H1 (cell line): ENCODE data around the gene TTC34. TPM values are rescaled to one million over a fixed set of nuclear protein-coding genes. Genes with fewer than 3 reads are reported as not detected.

Experiments
- EP300 ChIP-seq, 2 experiments: IDR thresholded peaks; 1 replicate in 1 of 2; 2 replicates in 1 of 2; pipeline ENCODE4 v1.6.1; 2011 to 2012; ENCODE audit warnings: low read depth in 2 of 2, low read length in 2 of 2, mild to moderate bottlenecking in 2 of 2, borderline replicate concordance in 1 of 2, inconsistent platforms in 1 of 2, moderate library complexity in 1 of 2
- KDM1A ChIP-seq: fragments of 200-600, 300-600 bp; sonication (generic); IDR thresholded peaks from 2 replicates; pipeline ENCODE4 v1.7.1; 2016; ENCODE audit warnings: mild to moderate bottlenecking, low read length, borderline replicate concordance
- KDM5A ChIP-seq: fragments of 200-600 bp; IDR thresholded peaks from 2 replicates; pipeline ENCODE4 v1.7.1; 2012; ENCODE audit warnings: mild to moderate bottlenecking, low read length, inconsistent platforms, mixed read lengths
- NANOG ChIP-seq: IDR thresholded peaks from 2 replicates; pipeline ENCODE4 v1.6.1; 2011; ENCODE audit warnings: low read length, low read depth, mild to moderate bottlenecking, inconsistent platforms; ENCODE audit not compliant: insufficient read depth, poor library complexity, severe bottlenecking
- POLR2A ChIP-seq, 2 experiments: IDR thresholded peaks; 1 replicate in 1 of 2; 2 replicates in 1 of 2; pipeline ENCODE4 v1.6.1; 2011; ENCODE audit warnings: low read depth in 2 of 2, low read length in 2 of 2, mild to moderate bottlenecking in 2 of 2; ENCODE audit errors: control extremely low read depth in 1 of 2
- SAP30 ChIP-seq: fragments of 300-600 bp; sonication (generic); IDR thresholded peaks from 2 replicates; pipeline ENCODE4 v1.7.1; 2012; ENCODE audit warnings: low read length, moderate library complexity, mild to moderate bottlenecking, inconsistent platforms; ENCODE audit not compliant: insufficient read depth, insufficient replicate concordance
- TBP ChIP-seq: IDR thresholded peaks from 2 replicates; pipeline ENCODE4 v1.6.1; 2011; ENCODE audit warnings: low read depth, low read length, improper control_type of control experiment
- TCF12 ChIP-seq: IDR thresholded peaks from 2 replicates; pipeline ENCODE4 v1.6.1; 2011; ENCODE audit warnings: low read depth, mild to moderate bottlenecking, low read length
- polyA plus RNA-seq, 7 experiments: library from polyadenylated mRNA; depleted of rRNA in 3 of 7; stranded (reverse) in 5 of 7; unstranded in 2 of 7; fragments of >200 nt in 5 of 7; fragments of 200-250 nt in 2 of 7; gene quantifications; 1 replicate in 5 of 7; 2 replicates in 1 of 7; 4 replicates in 1 of 7; pipeline versions ENCODE4 v1.2.1 to v1.2.3, GENCODE V29; 2011 to 2013; ENCODE audit warnings: missing spikeins in 2 of 7, mixed read lengths in 2 of 7
- total RNA-seq: library from RNA; stranded (reverse); fragmentation: NEBNext Ultra II Directional; extraction: Animal tissue kit (Norgen Biotek cat#: 25700); gene quantifications from 2 replicates; pipeline ENCODE4 v1.2.1, GENCODE V29; 2021
- TF ChIP-seq, protein P1 (sequence below): fragments of 300-600 bp; sonication (generic); IDR thresholded peaks from 2 replicates; pipeline ENCODE4 v1.7.1; 2012; ENCODE audit warnings: low read length, moderate library complexity, mild to moderate bottlenecking, inconsistent platforms; ENCODE audit not compliant: insufficient replicate concordance
- TF ChIP-seq, protein P2 (sequence below): IDR thresholded peaks from 2 replicates; pipeline ENCODE4 v1.6.1; 2011; ENCODE audit warnings: low read depth, mild to moderate bottlenecking, low read length; ENCODE audit not compliant: insufficient read depth

Gene TTC34
- total and polyA plus RNA-seq, 2 of the 8 experiments (the other 6 are each of a cell fraction or from before 2014, with no cell fraction given): 0.23 to 0.50 TPM

DNA sequence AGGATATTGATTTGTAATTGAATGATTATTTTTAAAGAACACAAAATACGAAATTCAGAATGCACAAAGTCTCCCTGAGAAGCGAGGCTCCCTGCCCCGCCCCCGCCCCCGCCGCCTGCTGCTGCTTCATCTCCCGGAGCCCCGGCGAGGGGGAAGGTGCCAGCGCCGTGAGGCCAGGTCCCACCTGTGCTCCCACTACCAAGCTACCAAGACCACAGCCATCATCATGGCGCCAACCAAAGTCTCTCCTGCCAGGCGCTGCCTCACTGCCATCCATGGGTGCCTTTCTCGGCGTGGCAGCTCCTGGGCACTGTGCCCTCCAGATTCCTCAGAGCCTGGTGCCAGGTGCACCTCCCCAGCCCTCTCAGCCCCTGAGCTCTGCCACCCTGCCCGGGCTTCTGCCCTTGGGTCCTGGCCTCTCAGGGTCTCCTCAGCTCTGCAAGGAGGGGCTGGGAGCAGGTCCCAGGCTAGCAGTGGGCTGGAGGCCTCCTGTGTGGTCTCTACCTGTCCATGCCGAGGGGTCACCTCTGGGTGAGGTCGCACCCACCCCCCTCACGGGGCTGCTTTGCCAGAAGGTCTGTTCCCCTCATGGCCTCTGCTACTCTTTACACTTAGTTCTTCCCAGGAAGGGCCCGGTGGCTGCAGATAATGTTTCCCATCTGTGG lies 29.4 kb upstream of the TTC34 start (continued):
- TF ChIP-seq, protein P1, sequence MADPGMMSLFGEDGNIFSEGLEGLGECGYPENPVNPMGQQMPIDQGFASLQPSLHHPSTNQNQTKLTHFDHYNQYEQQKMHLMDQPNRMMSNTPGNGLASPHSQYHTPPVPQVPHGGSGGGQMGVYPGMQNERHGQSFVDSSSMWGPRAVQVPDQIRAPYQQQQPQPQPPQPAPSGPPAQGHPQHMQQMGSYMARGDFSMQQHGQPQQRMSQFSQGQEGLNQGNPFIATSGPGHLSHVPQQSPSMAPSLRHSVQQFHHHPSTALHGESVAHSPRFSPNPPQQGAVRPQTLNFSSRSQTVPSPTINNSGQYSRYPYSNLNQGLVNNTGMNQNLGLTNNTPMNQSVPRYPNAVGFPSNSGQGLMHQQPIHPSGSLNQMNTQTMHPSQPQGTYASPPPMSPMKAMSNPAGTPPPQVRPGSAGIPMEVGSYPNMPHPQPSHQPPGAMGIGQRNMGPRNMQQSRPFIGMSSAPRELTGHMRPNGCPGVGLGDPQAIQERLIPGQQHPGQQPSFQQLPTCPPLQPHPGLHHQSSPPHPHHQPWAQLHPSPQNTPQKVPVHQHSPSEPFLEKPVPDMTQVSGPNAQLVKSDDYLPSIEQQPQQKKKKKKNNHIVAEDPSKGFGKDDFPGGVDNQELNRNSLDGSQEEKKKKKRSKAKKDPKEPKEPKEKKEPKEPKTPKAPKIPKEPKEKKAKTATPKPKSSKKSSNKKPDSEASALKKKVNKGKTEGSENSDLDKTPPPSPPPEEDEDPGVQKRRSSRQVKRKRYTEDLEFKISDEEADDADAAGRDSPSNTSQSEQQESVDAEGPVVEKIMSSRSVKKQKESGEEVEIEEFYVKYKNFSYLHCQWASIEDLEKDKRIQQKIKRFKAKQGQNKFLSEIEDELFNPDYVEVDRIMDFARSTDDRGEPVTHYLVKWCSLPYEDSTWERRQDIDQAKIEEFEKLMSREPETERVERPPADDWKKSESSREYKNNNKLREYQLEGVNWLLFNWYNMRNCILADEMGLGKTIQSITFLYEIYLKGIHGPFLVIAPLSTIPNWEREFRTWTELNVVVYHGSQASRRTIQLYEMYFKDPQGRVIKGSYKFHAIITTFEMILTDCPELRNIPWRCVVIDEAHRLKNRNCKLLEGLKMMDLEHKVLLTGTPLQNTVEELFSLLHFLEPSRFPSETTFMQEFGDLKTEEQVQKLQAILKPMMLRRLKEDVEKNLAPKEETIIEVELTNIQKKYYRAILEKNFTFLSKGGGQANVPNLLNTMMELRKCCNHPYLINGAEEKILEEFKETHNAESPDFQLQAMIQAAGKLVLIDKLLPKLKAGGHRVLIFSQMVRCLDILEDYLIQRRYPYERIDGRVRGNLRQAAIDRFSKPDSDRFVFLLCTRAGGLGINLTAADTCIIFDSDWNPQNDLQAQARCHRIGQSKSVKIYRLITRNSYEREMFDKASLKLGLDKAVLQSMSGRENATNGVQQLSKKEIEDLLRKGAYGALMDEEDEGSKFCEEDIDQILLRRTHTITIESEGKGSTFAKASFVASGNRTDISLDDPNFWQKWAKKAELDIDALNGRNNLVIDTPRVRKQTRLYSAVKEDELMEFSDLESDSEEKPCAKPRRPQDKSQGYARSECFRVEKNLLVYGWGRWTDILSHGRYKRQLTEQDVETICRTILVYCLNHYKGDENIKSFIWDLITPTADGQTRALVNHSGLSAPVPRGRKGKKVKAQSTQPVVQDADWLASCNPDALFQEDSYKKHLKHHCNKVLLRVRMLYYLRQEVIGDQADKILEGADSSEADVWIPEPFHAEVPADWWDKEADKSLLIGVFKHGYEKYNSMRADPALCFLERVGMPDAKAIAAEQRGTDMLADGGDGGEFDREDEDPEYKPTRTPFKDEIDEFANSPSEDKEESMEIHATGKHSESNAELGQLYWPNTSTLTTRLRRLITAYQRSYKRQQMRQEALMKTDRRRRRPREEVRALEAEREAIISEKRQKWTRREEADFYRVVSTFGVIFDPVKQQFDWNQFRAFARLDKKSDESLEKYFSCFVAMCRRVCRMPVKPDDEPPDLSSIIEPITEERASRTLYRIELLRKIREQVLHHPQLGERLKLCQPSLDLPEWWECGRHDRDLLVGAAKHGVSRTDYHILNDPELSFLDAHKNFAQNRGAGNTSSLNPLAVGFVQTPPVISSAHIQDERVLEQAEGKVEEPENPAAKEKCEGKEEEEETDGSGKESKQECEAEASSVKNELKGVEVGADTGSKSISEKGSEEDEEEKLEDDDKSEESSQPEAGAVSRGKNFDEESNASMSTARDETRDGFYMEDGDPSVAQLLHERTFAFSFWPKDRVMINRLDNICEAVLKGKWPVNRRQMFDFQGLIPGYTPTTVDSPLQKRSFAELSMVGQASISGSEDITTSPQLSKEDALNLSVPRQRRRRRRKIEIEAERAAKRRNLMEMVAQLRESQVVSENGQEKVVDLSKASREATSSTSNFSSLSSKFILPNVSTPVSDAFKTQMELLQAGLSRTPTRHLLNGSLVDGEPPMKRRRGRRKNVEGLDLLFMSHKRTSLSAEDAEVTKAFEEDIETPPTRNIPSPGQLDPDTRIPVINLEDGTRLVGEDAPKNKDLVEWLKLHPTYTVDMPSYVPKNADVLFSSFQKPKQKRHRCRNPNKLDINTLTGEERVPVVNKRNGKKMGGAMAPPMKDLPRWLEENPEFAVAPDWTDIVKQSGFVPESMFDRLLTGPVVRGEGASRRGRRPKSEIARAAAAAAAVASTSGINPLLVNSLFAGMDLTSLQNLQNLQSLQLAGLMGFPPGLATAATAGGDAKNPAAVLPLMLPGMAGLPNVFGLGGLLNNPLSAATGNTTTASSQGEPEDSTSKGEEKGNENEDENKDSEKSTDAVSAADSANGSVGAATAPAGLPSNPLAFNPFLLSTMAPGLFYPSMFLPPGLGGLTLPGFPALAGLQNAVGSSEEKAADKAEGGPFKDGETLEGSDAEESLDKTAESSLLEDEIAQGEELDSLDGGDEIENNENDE: no peak
- TF ChIP-seq KDM1A (no peak), NANOG (no peak), TCF12 (no peak), TBP (no peak), EP300 (IDR thresholded peaks at IDR 0.05; ENCODE audit: borderline replicate concordance in 1 of 2, low read depth in 2 of 2, low read length in 2 of 2) (no peak), POLR2A (IDR thresholded peaks at IDR 0.05; ENCODE audit: control extremely low read depth in 1 of 2, low read depth in 2 of 2, low read length in 2 of 2) (no peak), KDM5A (no peak), SAP30 (no peak)
- TF ChIP-seq, protein P2, sequence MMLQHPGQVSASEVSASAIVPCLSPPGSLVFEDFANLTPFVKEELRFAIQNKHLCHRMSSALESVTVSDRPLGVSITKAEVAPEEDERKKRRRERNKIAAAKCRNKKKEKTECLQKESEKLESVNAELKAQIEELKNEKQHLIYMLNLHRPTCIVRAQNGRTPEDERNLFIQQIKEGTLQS: no peak
